Cardiac septum (tissue), 1 donor: ENCODE data around the gene UBC. TPM values are rescaled to one million over a fixed set of nuclear protein-coding genes. Genes with fewer than 3 reads are reported as not detected.
"Not testable (repeated sequence)": the region's sequence is repeated elsewhere in the genome, so short reads cannot be mapped to it uniquely, and the experiment has no call there.

Experiments
- DNase-seq: peaks from one replicate; pipeline ENCODE4 v3.0.0-alpha.2; 2020; ENCODE audit warnings: low spot score
- intact Hi-C: fragments of 100-400 bp; cut with DNase I; formaldehyde crosslinking; loops from one replicate; pipeline ENCODE4 v1.14.0; 2022
- total RNA-seq: library from RNA; stranded (reverse); fragmentation: NEBNext Ultra II Directional; extraction: Animal tissue kit (Norgen Biotek cat#: 25700); gene quantifications from one replicate; pipeline ENCODE4 v1.2.1, GENCODE V29; 2021
- donor health status: DM: no; HTN: no; CAD: no.

The UBC gene
- total RNA-seq, 1 donor from 2014 or later: 1,009 TPM

DNA sequence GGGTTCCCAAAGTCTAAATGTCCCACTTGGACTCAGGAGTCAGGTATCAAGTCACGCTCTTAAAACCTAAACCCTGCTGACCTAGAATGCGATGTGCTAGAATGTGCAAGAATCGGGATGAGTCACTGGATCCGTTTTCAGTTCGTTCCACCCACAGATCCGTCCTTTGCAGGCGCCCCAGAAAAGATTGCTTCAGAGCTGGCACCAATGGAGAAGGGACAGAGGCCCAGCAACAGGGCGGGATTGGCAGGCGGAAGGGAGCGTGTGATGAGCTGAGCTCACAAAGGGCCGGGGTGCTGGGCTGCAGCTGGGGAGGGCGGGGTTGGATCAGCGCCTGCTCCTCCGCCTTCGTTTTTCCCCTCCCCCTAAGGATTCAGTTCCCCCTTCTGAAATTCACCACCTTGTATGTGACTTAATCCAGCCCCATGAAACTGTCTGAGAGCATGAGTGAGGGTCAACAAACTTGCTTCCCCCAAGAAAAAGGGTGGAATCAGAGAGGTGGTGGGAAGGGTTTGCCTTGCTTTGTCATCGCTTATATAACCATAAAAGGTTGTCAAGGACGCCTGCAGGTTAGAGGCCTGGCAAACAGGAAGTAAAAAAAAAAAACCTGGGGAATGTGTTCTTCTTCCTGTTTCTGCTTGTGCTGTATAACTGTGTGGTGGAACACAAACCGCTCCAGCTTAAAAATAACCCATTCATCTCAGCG lies 2.8 kb upstream of the UBC start:
- peak; percentile 99 for DNase-seq
- intact Hi-C loops: no loop called here

- intact Hi-C loops: no loop called here
- peak; percentile 87 for DNase-seq
Measured at GRCh38 chr12:124916374-124917134, 2.1 kb upstream of the UBC start.

DNA sequence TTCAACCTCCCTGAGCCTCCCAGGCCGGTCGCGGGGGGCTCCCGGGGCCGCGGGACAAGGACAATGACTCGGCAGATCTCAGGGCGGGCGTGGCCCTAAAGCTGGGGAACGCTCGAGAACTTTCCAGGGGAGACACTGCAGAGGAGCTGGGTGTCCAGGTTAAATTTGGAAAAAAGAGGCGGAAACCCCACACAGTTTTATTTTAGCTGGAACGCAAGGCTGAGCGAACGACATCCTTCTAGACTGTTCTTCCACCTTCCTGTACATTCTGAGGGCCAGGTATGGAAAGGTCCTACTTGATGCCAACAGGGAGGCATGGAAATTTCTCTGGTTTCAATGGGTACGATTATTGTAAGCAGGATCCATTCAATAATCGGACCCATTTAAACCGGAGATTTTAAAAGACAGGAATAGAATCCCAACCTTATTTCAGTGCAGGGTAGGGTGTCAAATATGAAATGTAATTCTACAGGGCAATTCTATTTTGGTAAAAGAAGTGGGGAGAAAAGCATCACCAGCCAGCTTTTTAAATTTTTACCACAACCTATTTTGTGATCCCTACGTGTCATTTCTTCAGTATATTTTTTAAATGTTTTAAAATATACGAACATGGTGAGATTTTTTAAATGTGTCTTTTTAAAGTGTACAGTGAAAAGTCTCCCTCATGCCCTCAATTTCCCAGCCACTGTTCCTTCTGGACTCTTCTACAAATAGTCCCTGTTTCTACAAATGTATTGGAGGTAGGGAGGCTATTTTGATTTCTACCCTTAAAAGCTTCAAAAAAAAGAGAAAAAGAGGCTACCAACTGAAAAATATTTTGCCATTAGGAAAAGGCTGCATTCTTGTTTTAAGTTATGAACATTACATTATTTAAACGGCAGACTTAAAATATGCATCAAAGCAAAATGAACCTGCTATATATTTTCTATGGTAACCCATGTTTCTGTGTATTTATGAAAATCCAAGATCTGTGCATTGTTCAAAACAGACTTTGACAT lies 1.1 kb upstream of the UBC start:
- intact Hi-C loops: no loop called here
- peak; percentile 90 for DNase-seq

GRCh38 chr12:124913474-124914391 lies 717 bp downstream of the UBC start:
- intact Hi-C loops: no loop called here
- DNase-seq: peak; percentile 97

DNA sequence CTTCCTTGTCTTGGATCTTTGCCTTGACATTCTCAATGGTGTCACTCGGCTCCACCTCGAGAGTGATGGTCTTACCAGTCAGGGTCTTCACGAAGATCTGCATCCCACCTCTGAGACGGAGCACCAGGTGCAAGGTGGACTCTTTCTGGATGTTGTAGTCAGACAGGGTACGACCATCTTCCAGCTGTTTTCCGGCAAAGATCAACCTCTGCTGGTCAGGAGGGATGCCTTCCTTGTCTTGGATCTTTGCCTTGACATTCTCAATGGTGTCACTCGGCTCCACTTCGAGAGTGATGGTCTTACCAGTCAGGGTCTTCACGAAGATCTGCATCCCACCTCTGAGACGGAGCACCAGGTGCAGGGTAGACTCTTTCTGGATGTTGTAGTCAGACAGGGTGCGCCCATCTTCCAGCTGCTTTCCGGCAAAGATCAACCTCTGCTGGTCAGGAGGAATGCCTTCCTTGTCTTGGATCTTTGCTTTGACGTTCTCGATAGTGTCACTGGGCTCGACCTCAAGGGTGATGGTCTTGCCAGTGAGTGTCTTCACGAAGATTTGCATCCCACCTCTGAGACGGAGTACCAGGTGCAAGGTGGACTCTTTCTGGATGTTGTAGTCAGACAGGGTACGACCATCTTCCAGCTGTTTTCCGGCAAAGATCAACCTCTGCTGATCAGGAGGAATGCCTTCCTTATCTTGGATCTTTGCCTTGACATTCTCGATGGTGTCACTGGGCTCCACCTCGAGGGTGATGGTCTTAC lies 1.7 kb downstream of the UBC start:
- intact Hi-C loops: not testable (repeated sequence)

DNA sequence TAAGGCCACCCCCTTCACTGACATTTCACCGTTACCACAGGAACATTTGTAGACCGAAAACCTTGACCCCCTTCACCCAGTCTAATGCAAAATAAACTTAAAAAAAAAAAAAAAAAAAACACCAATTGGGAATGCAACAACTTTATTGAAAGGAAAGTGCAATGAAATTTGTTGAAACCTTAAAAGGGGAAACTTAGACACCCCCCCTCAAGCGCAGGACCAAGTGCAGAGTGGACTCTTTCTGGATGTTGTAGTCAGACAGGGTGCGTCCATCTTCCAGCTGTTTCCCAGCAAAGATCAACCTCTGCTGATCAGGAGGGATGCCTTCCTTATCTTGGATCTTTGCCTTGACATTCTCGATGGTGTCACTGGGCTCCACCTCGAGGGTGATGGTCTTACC lies 2.9 kb downstream of the UBC start:
- DNase-seq, intact Hi-C loops: not testable (repeated sequence)

More for the DNA sequence above, 1.7 kb downstream of the UBC start:
- not testable (repeated sequence) for DNase-seq

- intact Hi-C loops: no loop called here
- DNase-seq: no peak
Measured at GRCh38 chr12:124910561-124911478, 3.6 kb downstream of the UBC start.

- intact Hi-C loops: loop anchor here (5.0 to 10.0 kb wide), 2 partner anchors 68 to 875 kb away; no protein-coding TSS in a partner anchor
Measured at GRCh38 chr12:124909831-124910560, 4.5 kb downstream of the UBC start.

GRCh38 chr12:124906606-124907261 lies 7.7 kb downstream of the UBC start:
- intact Hi-C loops: loop anchor here (1.0 to 10.0 kb wide), 3 partner anchors 34 to 872 kb away; no protein-coding TSS in a partner anchor
- peak; percentile 87 for DNase-seq

More at GRCh38 chr12:124909831-124910560, 4.5 kb downstream of the UBC start:
- no peak for DNase-seq

DNA sequence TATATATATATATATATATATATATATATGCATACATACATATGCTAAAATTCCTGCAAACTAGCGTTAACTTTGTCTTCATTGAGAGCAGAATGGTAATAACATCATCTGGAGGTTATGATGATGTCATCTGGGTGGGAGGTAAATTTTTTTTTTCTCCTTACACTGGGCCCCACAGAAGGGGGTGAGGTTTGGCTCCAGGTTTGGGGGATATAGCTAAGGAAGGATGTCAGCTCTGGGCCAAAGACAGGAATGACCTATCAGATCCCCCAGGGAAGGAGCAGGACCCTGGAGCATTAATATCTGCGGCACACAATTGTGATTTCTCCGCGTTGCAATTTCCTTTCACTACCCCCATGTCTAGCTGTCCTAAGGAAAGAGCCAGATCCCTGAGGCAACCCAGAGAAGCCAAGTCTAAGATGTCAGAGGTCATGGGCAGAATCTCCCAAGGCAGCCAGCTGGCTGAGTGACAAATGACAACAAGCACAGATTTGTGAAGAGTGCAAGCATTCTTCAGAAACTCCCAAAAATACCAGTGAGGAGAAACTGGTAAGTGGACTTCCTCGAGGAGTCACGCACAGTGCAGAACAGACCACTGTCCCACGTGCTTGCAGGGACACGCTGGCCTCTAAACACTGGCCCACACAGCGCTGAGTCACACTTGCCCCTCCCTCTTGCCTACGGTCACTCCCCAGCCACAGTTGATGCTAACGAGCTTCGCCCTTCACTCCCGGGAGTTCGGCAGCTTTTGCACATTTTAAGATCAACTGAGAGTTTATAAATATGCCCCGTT lies 9.9 kb downstream of the UBC start:
- intact Hi-C loops: loop anchor here (5.0 to 10.0 kb wide), 2 partner anchors 62 to 870 kb away; no protein-coding TSS in a partner anchor

DNA sequence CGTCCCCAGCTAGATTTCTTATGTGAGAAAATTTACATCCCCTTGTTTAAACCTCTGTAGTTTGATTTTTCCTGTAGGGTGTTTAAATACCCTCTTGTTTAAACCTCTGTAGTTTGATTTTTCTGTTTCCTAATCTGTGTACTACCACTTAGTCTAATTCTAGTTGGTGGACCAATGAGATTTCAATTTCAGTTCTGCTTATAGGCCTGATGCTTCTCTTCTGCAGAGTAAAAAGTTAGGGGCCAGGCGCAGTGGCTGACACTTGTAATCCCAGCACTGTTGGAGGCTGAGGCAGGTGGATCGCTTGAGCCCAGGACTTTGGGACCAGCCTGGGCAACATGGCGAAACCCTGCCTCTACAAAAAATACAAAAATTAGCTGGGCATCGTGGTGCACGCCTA lies 11.5 kb downstream of the UBC start:
- intact Hi-C loops: loop anchor here (10.0 kb wide), 1 partner anchor 868 kb away; no protein-coding TSS in a partner anchor
- DNase-seq: no peak

More for the DNA sequence above, 9.9 kb downstream of the UBC start:
- DNase-seq: peak; percentile 93

DNA sequence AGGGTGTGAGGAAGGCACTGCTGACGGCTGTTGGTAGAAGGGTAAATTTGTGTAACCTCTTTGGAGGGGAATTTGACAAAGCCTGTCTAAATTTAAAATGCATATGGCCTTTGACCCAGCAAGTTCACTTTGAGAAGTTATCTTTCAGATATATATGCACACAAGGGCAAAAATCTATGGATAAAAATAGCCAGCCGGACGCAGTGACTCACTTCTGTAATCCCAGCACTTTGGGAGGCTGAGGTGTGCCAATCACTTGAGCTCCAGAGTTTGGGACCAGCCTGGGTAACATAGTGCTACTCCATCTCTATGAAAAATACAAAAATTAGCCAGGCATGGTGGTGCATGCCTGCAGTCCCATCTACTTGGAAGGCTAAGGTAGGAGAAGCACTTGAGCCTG lies 13.4 kb downstream of the UBC start:
- DNase-seq: no peak
- intact Hi-C loops: loop anchor here (10.0 kb wide), 1 partner anchor 866 kb away; no protein-coding TSS in a partner anchor

- DNase-seq: not testable (repeated sequence)
- intact Hi-C loops: loop anchor here (10.0 kb wide), 1 partner anchor 866 kb away; no protein-coding TSS in a partner anchor
Measured at GRCh38 chr12:124900345-124900795, 14.1 kb downstream of the UBC start.

GRCh38 chr12:124898923-124899294 lies 15.5 kb downstream of the UBC start:
- intact Hi-C loops: no loop called here
- DNase-seq: no peak
